Caco-2 (cell line): ENCODE measurements around the gene DDN. TPM values are rescaled to one million over a fixed set of nuclear protein-coding genes. Genes with fewer than 3 reads are reported as not detected.

Source experiments
- BruUV-seq: library from RNA; stranded (reverse); fragments of 400-500 nt; replicated peaks from 2 replicates; lab custom pipeline; 2021; lab: Mats Ljungman, UMichigan
- CTCF ChIA-PET: fragments of 300-600 bp; sonication (Branson Sonifier 250); formaldehyde crosslinking; loops from one replicate; lab custom pipeline; 2022; ENCODE audit warnings: antibody characterized with exemption; lab: Charles Lee
- POLR2A ChIA-PET: fragments of 300-600 bp; sonication (Branson Sonifier 250); formaldehyde crosslinking; loops from one replicate; lab custom pipeline; 2022; ENCODE audit warnings: antibody characterized with exemption; lab: Charles Lee
- DNase-seq, 2 experiments: peaks; one replicate each; pipeline versions ENCODE4 v3.0.0 to v3.0.0-alpha.2; 2020 to 2022
- H3K27me3 ChIP-seq: replicated peaks from 2 replicates; pipeline ENCODE4 v1.6.0; 2011; ENCODE audit warnings: low read length; ENCODE audit not compliant: control insufficient read depth, insufficient read depth
- H3K36me3 ChIP-seq: 2 replicates; pipeline ENCODE4 v1.5.1; 2011; ENCODE audit warnings: low read length; ENCODE audit not compliant: control insufficient read depth, insufficient read depth
- H3K4me1 ChIP-seq: fragments of 250-450 bp; sonication (Bioruptor Pico); 2 replicates; pipeline ENCODE4 v1.5.1; 2020; ENCODE audit warnings: mild to moderate bottlenecking
- H3K4me3 ChIP-seq: 2 replicates; pipeline ENCODE4 v1.5.1; 2011; ENCODE audit warnings: low read depth, mild to moderate bottlenecking, control low read depth, low read length
- H3K9me3 ChIP-seq: fragments of 250-450 bp; sonication (Bioruptor Pico); 2 replicates; pipeline ENCODE4 v1.5.1; 2020; ENCODE audit warnings: mild to moderate bottlenecking, moderate library complexity
- H3K27ac Mint-ChIP-seq: one replicate; pipeline ENCODE4 v1.8.0; 2022; ENCODE audit warnings: mixed read lengths; ENCODE audit not compliant: unreplicated experiment
- H3K27me3 Mint-ChIP-seq: one replicate; pipeline ENCODE4 v1.8.0; 2022; ENCODE audit warnings: mixed read lengths; ENCODE audit not compliant: insufficient read depth, unreplicated experiment
- H3K36me3 Mint-ChIP-seq: one replicate; pipeline ENCODE4 v1.8.0; 2022; ENCODE audit warnings: mild to moderate bottlenecking, mixed read lengths; ENCODE audit not compliant: insufficient read depth, unreplicated experiment
- H3K4me1 Mint-ChIP-seq: one replicate; pipeline ENCODE4 v1.8.0; 2022; ENCODE audit warnings: low read depth, mixed read lengths; ENCODE audit not compliant: unreplicated experiment
- H3K4me3 Mint-ChIP-seq: one replicate; pipeline ENCODE4 v1.8.0; 2022; ENCODE audit warnings: mild to moderate bottlenecking, moderate library complexity, mixed read lengths; ENCODE audit not compliant: unreplicated experiment
- H3K9me3 Mint-ChIP-seq: one replicate; pipeline ENCODE4 v1.8.0; 2022; ENCODE audit warnings: mixed read lengths; ENCODE audit not compliant: unreplicated experiment
- CTCF ChIP-seq, 2 experiments: fragments of 200-600 bp in 1 of 2; IDR thresholded peaks; 1 replicate in 1 of 2; 2 replicates in 1 of 2; pipeline versions ENCODE4 v1.5.1 to v1.8.0; 2011 to 2022; ENCODE audit warnings: antibody characterized with exemption in 1 of 2, control low read depth in 1 of 2, inconsistent platforms in 1 of 2, low read depth in 1 of 2, low read length in 1 of 2, mild to moderate bottlenecking in 1 of 2, moderate library complexity in 1 of 2; ENCODE audit not compliant: insufficient read depth in 1 of 2, severe bottlenecking in 1 of 2, unreplicated experiment in 1 of 2
- intact Hi-C: fragments of 100-400 bp; cut with micrococcal nuclease; formaldehyde crosslinking; loops from one replicate; pipeline ENCODE4 v1.10.0; 2022; ENCODE audit not compliant: unreplicated experiment
- total RNA-seq: library from RNA; stranded (reverse); gene quantifications from 2 replicates; pipeline ENCODE4 v1.2.3, GENCODE V29; 2022

DDN gene
- total RNA-seq, 1 experiment from 2014 or later: 1.9 TPM

DNA sequence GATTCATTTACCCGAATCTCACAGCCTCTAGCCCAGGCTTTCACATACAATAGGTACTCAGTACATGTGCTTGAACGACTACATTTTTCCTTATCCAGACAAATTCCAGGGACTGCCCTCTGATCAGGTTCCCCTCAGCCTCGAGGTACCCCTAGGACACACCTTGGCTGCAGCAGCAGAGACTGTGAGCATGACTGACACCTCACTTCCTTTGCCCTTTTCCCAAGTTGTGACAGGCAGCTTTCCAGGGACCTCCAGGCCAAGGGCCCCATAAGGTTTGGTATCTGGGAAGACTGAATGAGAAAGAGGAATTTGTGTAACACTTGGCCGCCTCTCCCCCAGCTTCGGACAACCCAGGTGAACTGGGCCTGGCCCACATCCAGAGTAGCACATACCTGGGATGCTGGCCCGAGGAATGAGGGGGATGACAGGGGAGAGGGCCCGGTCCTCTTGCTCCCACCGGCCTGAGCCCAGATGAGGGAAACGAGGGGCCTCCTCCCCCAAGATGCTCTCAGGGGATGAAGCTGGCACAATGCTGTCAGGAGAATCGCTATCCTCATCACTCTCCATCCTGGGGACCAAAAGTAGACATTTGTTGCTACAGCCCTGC is 29.6 kb upstream of the DDN start:
- ChIA-PET CTCF (no interaction called here), POLR2A (no interaction called here)
- no peaks in the 10 kb centered on the region for H3K27me3 Mint-ChIP-seq
- H3K36me3 Mint-ChIP-seq: peaks cover 92% of the 10 kb centered on the region
- no peak overlapping the region for H3K4me3 ChIP-seq
- no peaks in the 10 kb centered on the region for H3K4me1 ChIP-seq
- no peaks in the 10 kb centered on the region for H3K9me3 Mint-ChIP-seq
- no peak for TF ChIP-seq CTCF (IDR thresholded peaks at IDR 0.05; ENCODE audit: insufficient read depth in 1 of 2, low read depth in 1 of 2, low read length in 1 of 2, severe bottlenecking in 1 of 2, unreplicated experiment in 1 of 2)
- peaks cover 16% of the 10 kb centered on the region for H3K36me3 ChIP-seq
- no TSS peak for BruUV-seq
- intact Hi-C loops: no loop called here
- DNase-seq: no peak
- no peaks in the 10 kb centered on the region for H3K4me1 Mint-ChIP-seq
- no peaks in the 10 kb centered on the region for H3K9me3 ChIP-seq
- H3K27me3 ChIP-seq: no peaks in the 10 kb centered on the region
- H3K27ac Mint-ChIP-seq: no peak overlapping the region
- no peak overlapping the region for H3K4me3 Mint-ChIP-seq

DNA sequence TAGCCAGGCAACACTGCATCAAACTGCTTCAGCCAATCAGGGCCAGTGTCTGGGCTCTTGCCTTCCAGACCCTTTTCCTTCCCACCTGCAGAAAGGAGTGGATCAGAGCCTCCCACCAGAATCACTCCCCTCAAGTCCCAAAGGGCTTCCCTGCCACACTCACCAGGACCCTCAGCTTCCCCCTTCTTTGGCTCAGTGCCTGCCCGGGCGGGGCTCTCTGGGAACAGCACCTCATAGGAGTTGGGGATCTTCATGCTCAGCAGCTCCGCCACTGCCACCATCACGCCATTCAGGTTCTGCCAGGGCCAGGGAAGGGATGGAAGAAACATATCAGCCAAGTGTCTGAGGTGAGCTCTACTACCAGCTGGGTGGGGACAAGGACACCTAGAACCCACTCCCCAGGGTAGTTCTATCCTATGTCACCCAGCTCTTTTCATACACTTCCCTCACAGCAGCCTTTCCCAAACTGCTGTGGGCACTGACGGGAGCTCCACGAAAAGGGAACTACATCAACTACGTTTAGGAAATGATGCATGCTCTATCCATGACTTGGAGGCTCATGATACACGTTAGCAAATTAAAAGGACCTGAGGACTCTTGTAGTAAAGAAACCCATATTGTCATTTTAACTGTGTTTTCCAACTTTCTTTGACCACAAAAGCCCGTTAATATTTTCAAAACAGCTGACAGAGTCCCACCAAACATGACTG is 28.8 kb upstream of the DDN start:
- Mint-ChIP-seq H3K9me3 (no peaks in the 10 kb centered on the region), H3K4me1 (no peaks in the 10 kb centered on the region), H3K27me3 (no peaks in the 10 kb centered on the region), H3K27ac (no peak overlapping the region), H3K36me3 (peaks cover 90% of the 10 kb centered on the region), H3K4me3 (no peak overlapping the region)
- ChIA-PET POLR2A (no interaction called here), CTCF (interaction anchor here (0.6 kb wide), 1 partner anchor 36 kb away, joined by 3 read pairs; no protein-coding TSS in a partner anchor)
- no peak overlapping the region for H3K4me3 ChIP-seq
- no peaks in the 10 kb centered on the region for H3K9me3 ChIP-seq
- H3K36me3 ChIP-seq: peaks cover 16% of the 10 kb centered on the region
- DNase-seq: no peak
- no TSS peak for BruUV-seq
- H3K4me1 ChIP-seq: no peaks in the 10 kb centered on the region
- no peak for TF ChIP-seq CTCF (IDR thresholded peaks at IDR 0.05; ENCODE audit: insufficient read depth in 1 of 2, low read depth in 1 of 2, low read length in 1 of 2, severe bottlenecking in 1 of 2, unreplicated experiment in 1 of 2)
- intact Hi-C loops: no loop called here
- H3K27me3 ChIP-seq: no peaks in the 10 kb centered on the region

GRCh38 chr12:49026678-49027480 is 27.7 kb upstream of the DDN start:
- H3K27me3 Mint-ChIP-seq: no peaks in the 10 kb centered on the region
- H3K27ac Mint-ChIP-seq: no peak overlapping the region
- DNase-seq: peak in 1 of 2 experiments; percentile 36
- no peaks in the 10 kb centered on the region for H3K4me1 Mint-ChIP-seq
- BruUV-seq: TSS peak; percentile 22
- ChIA-PET POLR2A (no interaction called here), CTCF (interaction anchor here (0.8 kb wide), 1 partner anchor 32 kb away, joined by 4 read pairs; no protein-coding TSS in a partner anchor)
- H3K4me3 Mint-ChIP-seq: no peak overlapping the region
- H3K36me3 ChIP-seq: peaks cover 14% of the 10 kb centered on the region
- H3K4me3 ChIP-seq: no peak overlapping the region
- no peak for TF ChIP-seq CTCF (IDR thresholded peaks at IDR 0.05; ENCODE audit: insufficient read depth in 1 of 2, low read depth in 1 of 2, low read length in 1 of 2, severe bottlenecking in 1 of 2, unreplicated experiment in 1 of 2)
- intact Hi-C loops: no loop called here
- no peaks in the 10 kb centered on the region for H3K9me3 Mint-ChIP-seq
- no peaks in the 10 kb centered on the region for H3K27me3 ChIP-seq
- H3K9me3 ChIP-seq: no peaks in the 10 kb centered on the region
- H3K4me1 ChIP-seq: no peaks in the 10 kb centered on the region
- peaks cover 90% of the 10 kb centered on the region for H3K36me3 Mint-ChIP-seq
